ENCODE measurements around the gene RPRD1B. TPM values are rescaled to one million over a fixed set of nuclear protein-coding genes. Genes with fewer than 3 reads are reported as not detected.

RPRD1B gene
- total and polyA plus RNA-seq, 2 of the 4 experiments (the other 2 are of a cell fraction), result 8.4 to 9.9 TPM

DNA sequence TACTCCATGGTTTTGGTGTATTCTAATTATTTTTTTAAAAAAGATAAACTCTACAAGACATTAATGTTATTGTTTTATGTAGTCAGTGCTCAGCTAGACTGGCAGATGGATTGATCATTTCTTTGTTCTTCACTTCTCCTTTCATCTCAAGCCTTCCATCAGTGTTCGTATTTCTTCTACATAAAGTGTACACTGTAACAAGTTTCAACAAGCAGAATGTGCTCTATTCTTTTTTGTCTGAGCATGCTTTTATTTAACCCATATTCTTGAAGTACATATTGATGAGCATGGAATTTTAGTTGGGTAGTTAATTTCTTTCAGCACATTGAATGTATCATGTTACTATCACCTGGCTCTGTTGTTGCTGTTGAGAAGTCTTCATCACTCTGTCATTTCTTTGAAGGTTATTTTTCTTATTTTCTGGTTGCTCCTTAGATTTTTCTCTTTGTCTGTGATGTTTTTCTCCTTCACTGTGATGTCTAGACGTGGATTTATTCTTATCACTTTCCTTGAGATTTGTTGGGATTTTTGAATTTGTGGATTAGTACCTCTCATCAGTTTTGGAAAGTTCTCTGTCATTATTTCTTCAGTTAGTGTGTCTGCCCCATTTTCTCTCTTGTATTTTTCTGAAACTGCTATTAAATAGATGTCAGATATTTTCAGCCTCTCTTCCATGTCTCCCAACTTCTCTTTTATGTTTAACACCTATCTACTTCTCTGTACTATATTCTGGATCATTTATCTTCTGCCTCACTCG lies 83.0 kb downstream of the RPRD1B start:
- Histone ChIP-seq H2BK5ac (ENCODE audit: low read depth, low read length, poor library complexity, severe bottlenecking) (peak overlapping the region; percentile 15), H4K8ac (ENCODE audit: low read depth in 2 of 2, low read length in 2 of 2) (peak overlapping the region in 1 of 2 experiments; percentile 45; a peak in 1 of 4 replicates), H4K5ac (ENCODE audit: low read depth, low read length) (no peak overlapping the region), H3K4me1 (ENCODE audit: control insufficient read depth, insufficient read depth, low read length) (peaks cover 2% of the 10 kb centered on the region), H3K23ac (ENCODE audit: low read depth, low read length) (no peak overlapping the region), H3K27me3 (ENCODE audit: control insufficient read depth, insufficient read depth, low read length) (no peaks in the 10 kb centered on the region), H3K79me1 (ENCODE audit: low read depth in 1 of 2, low read length in 2 of 2) (no peaks in the 10 kb centered on the region), H3K36me3 (ENCODE audit: control insufficient read depth, insufficient read depth, low read length) (no peaks in the 10 kb centered on the region), H3K4ac (ENCODE audit: low read depth, low read length) (no peak overlapping the region), H2BK15ac (ENCODE audit: low read depth, low read length) (peak overlapping the region; percentile 9; the same call in 1 of the 3 replicates), H4K91ac (ENCODE audit: insufficient read depth, low read depth, low read length) (no peak overlapping the region), H2AFZ (replicated peaks; ENCODE audit: low read length, poor library complexity) (no peak overlapping the region), H3K27ac (ENCODE audit: insufficient read depth, low read length) (no peak overlapping the region), H3K14ac (replicated peaks; ENCODE audit: low read depth, low read length) (no peak overlapping the region), H2BK20ac (ENCODE audit: low read depth, low read length) (peak overlapping the region; percentile 93), H2AK5ac (ENCODE audit: low read depth, low read length) (no peak overlapping the region), H3K18ac (ENCODE audit: low read depth, low read length) (no peak overlapping the region), H2BK120ac (ENCODE audit: low read depth, low read length) (0 out of 2 replicates have a peak overlapping the region, but pooled peaks have one; percentile 67), H3K4me2 (ENCODE audit: low read depth, low read length) (no peak overlapping the region), H3K9ac (ENCODE audit: low read depth, low read length) (no peak overlapping the region), H3K56ac (ENCODE audit: extremely low read depth, insufficient read depth, low read length) (no peak overlapping the region), H3K9me3 (ENCODE audit: control insufficient read depth, insufficient read depth, low read length) (no peaks in the 10 kb centered on the region), H4K20me1 (ENCODE audit: insufficient read depth, low read length) (no peaks in the 10 kb centered on the region), H2AK9ac (replicated peaks; ENCODE audit: low read depth, low read length, poor library complexity) (no peak overlapping the region), H3K4me3 (ENCODE audit: insufficient read depth, low read depth, low read length) (no peak overlapping the region), H3K9me1 (ENCODE audit: insufficient read depth, low read length) (peaks cover 10% of the 10 kb centered on the region)
- DNase-seq (no peak), ATAC-seq (ENCODE audit: low read depth) (no peak)
- ChIA-PET POLR2A (ENCODE audit: unreplicated experiment) (no interaction called here), CTCF (interaction anchor here (0.9 kb wide), 1 partner anchor 104 kb away, joined by 3 read pairs; no protein-coding TSS in a partner anchor)
- WGBS, 2 experiments (ENCODE audit: extremely low coverage in 2 of 2, insufficient read length in 1 of 2), result no CpG with 5 or more reads among the region's 3 CpGs
- no TSS peak for BruUV-seq (replicated peaks)
- dilution Hi-C loops (cut with HindIII; ENCODE audit: low sequenced_read_pairs, unreplicated experiment), result no loop called here
- no peak for TF ChIP-seq RFX5 (IDR thresholded peaks at IDR 0.05; ENCODE audit: low read depth, low read length)
- in situ Hi-C loops (cut with MboI; ENCODE audit: low sequenced_read_pairs), result no loop called here
- intact Hi-C loops (cut with micrococcal nuclease), result loop anchor here (5.0 kb wide), 1 partner anchor 34 kb away; no protein-coding TSS in a partner anchor

All from IMR-90 (cell line).